Inflammatory macrophage (primary cell): ENCODE data around the gene CDH11.

ENCODE experiments used
- DNase-seq, 2 donors: peaks; one replicate each; pipeline ENCODE4 v3.0.0-alpha.2; 2020 to 2022

Gene CDH11

DNA sequence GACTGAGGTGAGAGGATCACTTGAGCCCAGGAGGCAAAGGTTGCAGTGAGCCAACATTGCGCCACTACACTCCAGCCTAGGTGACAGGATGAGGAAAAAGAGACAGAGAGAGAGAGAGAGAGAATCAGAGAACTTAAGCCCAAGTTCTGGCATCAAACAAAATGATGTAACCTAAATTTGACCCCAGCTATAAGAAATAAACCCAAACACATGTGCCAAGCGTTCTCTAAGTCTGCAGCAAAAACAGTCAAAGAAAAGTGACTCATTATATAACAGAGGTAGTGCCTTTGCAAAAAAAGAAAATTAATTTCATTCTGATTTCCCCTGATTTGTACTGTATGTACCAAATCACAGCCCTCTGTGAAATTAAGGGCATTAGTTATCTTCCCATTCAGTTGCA is 89.5 kb downstream of the CDH11 start:
- DNase-seq = no peak

DNA sequence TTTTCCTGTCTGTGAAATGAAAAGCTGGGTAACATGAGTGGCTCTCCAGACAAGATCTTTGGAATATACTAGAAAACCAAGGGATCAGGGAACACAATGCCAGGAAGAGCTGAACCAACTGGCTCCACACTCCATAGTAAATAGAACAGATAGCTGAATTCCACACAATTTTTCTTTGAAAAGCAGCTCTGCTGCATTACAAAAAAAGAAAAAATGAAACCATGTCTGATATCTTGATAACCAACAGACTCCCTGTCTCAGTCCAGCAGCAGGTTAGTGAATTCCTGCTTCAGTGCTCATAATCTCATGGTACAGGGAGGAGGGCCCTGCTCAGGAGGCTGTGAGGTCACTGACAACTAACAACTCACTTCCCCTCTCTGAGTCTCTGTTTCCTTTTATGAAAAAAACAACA is 97.1 kb downstream of the CDH11 start:
- no peak for DNase-seq

DNA sequence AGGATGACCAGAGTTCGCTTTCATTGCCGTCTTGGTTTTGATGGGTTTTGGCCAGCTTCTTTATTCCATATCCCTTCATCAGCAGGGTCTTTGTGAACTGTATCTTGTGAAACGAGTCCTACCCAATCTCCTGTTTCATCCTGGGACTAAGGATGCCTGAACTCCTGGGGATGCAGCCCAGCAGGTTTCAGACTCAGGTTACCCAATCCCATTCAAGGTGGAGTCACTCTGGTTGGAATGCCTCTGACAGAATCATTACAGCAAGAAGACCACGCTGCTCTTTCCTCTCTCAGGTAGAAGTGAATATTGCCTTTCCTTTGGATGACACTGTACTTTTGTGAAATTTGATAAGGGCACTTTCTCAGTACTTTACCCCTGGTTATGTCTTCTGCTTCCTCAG is 98.1 kb downstream of the CDH11 start:
- no peak for DNase-seq

DNA sequence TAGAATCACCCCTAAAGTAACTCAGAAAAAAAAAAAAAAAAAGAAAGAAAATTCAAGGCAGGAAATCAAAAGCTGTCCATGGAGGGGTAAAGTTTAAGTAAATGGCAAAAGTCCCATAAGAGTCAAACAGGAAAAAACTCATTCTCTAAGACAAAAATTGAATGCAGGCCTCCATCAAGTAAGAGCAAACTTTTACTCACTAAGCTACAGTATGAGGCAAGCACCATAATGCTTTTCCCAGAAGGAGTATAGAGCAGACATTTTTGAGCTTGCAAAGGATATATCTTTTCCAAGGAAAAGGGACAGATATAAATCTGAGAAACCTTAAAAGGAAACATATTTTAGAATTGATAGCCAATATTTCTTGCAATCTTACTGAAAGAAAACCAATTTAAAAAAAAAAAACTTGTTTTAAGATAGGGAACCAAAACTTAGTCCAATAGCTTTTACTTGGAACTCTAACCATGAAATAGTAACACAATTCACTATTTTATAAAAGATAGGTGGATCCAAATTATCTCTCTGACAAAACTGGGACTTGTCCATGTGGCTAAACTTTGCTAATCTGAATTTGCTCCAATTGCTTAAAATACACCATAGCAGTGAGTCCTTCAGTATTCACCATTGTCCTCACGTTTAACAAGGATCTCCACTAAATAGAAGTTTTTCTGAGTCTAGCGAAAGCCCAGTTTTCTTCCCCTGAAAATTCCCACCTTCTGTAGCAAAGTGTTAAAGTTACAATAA is 99.8 kb downstream of the CDH11 start:
- DNase-seq = no peak

DNA sequence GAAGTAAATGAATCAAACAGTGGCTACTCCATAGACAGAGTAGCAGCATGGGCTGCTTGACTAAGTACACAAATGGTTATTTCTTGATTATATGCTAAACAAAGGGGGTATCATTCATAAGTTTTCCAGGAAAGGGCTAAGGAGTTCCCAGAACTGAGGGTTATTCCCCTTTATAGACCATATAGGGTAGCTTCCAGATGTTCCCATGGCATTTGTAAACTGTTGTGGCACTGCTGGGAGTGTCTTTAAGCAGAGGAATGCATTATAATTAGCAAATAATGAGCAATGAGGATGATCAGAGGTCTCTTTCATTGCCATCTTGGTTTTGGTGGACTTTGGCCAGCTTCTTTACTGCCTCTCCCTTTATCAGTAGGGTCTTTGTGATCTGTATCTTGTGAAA is 105.1 kb downstream of the CDH11 start:
- no peak for DNase-seq

DNA sequence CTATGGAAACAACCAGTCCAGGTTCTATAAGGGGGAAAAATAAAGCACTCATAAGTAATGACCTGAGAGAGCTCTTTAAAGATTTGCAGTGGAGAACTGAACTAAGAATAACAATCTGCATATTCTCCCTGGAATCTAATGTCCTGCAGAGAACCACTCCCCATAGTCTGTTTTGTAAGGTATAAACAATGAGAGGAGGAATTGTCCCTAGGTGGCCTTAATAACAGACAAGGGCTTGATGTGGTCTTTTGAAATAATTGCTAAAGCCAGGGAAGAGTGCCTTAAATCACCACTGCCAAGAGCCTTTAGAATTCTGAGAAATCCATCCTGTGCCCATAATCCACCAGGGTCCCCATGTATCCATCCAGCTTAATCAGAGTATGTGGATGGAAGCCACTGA is 106.3 kb downstream of the CDH11 start:
- DNase-seq = no peak

DNA sequence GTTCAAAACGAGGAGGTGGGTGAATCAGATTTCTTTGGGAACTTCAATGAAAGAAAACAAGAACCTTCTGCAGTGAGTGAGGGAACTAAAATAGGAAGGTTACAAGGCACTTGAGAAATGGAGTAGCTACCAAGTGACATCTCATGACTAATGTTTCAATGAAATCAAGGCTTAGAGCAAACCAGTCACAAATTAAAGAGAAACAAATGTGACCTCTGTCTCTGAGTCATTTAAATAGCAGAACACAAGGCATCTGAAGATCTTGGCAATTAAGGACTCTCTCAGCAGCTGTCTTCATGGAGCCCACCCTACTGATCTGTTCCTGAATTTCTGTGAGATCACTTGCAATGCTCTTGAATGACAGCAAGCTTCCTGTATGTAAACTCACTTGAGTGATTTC is 109.5 kb downstream of the CDH11 start:
- DNase-seq = no peak

DNA sequence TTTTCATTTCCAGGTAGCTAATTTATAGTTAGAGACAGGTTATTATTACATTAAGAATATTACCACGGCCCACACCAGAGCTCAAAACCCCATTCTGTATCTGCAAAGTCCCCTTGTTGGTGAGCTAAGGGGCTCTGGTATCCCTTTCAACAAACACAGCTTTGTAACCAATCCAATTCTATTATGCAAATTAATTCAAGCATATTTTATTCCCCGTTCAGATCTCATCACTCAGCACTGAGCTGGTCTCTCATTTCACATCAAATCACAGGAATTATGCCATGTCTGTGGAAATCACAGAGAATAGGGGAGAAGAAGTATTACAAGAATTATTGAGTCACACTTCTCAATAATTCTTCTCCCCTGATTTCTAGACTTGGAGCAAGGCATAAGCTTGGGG is 111.7 kb downstream of the CDH11 start:
- no peak for DNase-seq

DNA sequence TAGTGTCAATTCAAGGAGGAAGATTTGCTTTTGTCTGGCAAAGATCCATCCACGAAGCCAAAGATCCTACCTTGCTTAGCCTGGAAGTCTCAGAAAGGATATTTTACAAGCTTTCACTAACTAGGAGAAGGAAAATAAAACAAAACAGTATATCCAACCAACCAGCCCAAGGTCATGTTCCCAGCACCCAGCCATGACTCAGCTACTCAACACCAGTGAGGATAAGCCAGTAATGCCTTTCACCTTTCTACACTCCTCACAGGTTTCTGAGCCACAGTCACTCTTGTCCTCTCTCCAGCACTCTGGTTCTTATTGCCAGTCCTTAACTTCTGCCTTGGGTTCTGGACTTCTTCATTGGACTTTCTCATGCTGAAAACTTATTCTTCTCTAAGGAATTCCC is 116.2 kb downstream of the CDH11 start:
- DNase-seq = no peak

DNA sequence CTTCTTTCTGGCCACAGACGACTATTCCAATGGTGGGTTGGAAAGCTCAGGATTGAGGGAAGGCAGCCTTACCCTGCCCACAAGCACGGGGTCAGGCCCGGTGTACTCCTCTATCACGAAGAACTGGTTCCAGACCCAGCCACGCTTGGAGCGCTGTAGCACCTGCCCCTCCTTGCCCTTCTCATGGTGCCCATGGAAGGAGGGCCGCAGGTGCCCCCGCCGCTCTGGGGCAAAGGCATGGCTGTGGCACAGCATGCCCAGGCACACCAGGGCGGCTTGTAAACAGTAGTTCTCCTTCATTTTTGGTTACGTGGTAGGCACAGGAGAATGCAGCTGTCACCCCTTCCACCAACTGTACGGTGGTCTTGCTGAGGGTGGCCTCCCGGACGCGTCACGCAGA is 117.3 kb downstream of the CDH11 start:
- DNase-seq = no peak

DNA sequence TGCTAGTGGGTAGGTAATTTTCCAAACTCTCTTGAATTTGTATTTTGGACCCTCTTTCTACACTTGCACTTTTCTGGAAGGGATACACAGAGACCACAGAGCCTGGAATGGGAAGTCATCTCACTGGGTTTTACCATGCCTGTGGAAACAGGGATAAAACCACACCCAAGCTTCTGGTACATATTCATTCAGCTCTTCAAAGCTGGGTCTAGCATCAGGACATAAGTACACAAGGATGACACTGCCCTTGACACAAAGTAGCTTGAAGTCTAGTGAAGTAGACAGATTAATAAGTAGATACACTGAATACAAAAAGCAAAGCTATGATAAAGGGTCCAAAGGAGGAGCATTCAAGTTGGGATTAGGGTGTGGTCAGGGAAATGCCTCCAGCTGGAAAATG is 118.2 kb downstream of the CDH11 start:
- DNase-seq = no peak

DNA sequence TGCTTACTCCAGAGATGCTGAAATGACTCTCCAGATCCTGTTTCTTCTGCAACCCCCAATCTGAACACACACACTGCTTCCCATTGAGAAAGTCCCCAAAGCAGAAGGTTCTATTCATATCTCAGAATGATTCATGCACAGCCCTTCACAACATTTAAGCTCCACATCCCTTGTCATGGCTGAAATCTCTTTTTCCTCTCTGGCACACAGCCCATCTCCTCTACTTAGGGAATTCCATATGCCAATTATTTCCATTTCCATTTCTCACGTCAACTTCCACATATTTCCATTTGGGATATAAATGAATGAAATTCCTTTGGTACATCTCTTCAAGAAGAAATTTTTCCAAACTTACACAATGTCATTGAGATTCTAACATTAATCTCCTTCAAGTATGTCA is 119.6 kb downstream of the CDH11 start:
- no peak for DNase-seq

DNA sequence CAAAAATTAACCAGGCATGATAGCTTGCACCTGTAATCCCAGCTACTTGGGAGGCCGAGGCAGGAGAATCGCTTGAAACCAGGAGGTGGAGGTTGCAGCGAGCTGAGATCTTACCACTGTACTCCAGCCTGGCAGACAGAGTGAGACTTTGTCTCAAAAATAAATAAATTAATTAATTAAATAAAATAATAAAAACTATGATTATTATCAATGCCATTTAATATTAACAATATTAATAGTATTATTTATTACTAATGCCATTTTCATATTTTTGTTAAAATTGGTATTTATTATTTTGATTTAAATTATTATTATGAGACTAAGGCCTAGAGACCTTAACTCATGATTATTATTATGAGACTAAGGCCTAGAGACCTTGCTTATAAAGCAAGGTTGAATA is 121.2 kb downstream of the CDH11 start:
- DNase-seq = no peak

DNA sequence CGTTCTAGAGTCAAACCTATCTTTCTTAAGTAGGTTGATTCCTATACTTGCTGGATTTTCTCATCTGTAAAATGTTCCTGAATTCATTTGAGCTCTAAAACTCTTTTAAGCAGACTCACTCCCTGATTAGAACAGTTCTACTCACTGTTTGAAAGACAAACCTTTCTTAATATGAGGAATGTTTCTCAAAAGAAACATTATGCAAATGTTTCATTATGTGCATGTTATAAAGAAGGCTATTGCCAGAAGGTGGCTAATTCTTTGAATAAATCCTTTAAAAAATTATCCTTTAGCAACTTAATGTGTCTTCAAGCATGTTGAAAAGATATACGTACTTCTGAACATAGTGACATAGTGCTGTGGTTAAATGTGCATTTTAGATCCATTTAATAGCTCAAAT is 124.1 kb downstream of the CDH11 start:
- no peak for DNase-seq

DNA sequence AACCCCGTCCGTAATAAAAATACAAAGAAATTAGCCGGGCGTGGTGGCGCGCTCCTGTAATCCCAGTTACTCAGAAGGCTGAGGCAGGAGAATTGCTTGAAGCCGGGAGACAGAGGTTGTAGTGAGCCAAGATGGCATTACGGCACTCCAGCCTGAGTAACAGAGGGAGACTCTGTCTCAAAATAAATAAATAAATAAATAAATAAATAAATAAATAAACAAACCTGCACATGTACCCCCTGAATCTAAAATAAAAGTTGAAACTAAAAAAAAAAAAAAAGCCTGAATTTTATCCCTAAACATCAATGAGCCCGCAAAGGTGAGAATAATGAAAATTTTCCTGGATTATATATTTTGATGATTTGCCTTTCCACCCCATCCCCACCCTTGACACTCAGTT is 124.7 kb downstream of the CDH11 start:
- DNase-seq = no peak

DNA sequence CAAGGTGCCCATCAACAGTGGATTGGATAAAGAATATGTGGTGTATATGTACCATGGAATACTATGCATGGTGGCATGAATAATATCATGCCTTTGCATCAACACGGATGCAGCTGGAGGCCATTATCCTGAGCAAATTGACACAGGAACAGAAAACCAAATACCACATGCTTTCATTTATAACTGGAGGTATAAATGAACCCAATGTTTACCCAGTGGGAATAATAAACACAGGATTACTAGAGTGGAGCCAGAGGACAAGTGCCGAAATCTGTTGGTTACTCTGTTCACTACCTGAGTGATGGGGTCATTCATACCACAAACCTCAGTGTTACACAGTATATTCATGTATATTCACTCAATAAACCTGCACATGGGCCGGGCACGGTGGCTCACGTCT is 125.2 kb downstream of the CDH11 start:
- no peak for DNase-seq

DNA sequence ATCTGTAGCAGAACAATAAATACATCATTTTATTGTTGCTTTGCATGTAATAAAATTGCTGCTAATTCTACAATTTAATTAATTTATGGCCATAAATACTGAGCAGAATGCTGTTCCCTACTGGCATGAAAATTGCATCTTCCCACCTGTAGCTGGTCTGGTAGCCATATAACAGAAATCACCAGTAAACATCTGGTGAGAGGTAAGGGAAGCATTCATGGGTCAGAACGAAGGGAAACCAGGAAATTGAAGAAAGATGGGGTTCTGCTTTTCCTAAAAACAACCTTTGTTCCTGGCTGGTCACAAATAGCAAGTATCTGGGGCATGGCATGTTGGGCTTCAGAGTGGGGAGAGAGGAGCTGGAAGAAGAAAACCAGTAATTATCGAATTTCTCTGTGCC is 128.4 kb downstream of the CDH11 start:
- no peak for DNase-seq

DNA sequence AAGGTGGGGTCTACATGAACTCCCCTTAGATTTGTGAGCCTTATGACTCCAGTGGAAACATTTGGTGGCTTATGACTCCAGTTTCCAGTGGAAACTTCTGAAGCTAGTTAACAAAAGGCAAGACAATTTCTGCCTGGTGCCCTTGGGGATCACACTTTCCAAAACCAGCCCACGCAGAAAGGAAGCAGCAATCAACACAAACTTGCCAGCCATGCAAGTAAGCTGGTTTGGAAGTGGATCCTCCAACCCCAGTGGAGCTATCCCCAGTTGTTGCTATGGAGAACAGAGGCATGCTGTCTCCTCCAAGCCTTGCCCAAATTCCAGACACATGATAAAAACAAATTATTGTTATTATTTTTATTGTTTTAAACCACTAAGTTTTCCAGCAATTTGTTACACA is 130.9 kb downstream of the CDH11 start:
- no peak for DNase-seq

DNA sequence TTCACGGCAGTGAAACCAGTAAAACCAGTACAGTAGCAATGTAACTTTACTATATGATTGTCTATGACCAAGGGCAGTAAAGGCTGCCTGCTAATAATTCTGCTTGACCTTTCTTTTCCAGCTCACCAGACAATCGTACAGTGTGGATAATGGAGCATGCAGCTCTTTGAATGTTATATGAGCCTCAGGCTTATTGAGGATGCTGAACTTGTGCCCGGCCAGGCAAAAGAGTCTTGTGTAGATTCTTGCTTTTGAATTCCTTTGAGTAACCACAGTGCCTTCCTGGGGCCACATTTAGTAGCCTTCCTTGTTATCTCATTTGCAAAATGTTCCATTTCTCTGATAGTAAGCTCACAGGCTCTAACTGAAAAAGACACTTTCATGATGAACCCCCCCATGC is 131.8 kb downstream of the CDH11 start:
- DNase-seq = no peak

DNA sequence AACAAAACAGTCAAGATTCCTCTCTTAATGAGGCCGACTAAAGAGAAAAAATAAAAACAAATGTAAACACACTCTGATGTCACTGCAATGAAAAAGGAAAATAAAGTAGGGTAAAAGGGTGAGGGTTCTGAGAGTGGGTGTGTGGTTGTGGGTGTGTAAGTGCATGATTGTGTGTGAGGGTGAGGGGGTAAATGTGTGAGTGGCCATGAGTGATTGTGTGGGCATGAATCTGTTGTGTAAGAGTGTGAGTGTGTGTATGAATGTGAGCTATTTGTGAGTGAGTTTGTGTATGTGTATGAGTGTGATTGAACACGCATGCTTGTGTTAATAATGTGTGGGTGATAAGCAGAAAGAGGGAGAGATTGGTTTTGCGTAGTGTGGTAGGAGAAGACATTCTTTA is 132.8 kb downstream of the CDH11 start:
- DNase-seq = no peak

DNA sequence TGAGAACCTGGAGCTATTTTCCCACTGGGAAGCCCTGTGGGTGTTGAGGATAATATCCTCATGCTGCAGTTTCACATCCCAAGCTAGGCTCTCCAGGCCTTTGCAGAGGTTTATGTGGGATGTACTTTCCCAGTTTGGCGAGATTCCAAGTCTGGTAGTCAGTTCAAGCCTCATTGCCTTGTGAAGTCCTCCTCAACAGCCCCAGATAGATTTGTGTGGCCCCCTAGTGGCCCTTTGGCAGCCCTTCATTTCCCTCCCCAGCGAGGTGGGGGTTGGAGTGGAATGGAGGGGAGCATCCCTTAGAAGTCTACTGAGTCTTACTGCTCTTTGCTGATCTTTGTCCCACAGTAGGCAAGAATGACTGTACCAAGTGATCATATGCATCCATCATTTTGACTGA is 137.9 kb downstream of the CDH11 start:
- no peak for DNase-seq

DNA sequence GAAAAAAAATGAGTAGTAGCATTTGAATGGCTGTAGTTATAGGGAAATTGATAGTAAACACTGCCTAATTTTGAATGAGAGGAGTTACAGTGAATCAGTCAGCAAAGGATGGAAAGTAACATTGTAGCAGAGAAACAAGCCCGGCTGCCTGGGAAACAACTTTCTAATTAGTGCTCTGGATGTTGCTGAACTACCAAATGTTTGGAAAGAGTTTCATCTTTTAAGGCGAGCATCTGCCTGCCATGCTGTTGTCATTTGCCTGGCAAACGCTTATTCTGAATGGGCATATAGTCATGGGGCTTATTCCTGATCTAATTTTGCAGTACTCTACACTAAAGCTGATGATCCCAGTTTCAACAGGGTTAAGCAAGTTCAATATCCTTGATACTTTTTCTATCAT is 138.6 kb downstream of the CDH11 start:
- no peak for DNase-seq

DNA sequence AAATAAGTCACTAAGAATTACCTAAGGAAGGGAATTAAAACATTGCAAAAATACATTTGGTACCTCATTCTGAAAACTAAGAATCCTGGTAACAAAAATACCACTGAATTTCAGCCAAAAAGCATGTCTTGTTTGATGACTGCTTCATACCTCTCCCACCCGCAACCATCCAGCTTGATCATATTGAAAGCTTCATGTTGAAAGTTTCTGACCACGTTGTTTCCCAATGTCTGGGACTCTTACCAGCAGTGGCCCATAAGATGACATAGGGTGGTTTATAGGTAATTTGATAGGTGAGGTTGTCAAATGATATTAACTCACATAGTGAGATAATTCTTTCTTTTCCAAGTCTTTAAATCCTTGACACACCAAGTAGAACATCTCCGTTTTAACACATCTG is 139.3 kb downstream of the CDH11 start:
- DNase-seq = no peak

DNA sequence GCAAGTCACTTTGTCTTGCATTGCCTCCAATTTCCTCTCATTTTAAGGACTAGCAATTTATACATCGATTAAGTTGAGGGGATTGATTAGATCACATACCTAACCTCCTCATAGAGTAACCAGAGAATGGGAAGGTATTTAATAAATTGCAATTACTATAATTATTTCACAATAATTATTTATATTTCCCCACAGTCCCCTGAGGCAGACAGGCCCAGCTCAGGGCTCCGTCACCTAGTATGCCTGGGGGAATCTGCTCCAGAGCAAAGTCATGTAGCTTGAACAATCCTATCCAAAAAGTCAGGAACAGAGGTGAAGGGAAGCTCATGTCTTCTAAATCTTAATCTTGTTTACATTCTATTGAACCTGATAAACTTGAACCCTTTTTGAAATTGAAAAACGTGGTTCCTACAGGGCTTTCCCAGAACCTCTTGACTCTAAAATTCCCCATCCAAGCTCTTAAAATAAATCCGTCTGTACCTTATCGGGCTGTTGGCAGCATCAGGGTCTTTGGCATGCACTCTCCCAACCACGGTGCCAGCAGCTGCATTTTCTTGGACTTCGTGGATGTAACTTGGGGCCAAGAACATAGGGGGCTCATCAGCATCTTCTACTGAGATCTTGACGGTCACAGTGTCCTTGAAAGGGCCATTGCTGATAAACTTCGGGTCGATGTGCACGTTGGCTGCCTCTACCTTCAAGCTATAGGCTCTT is 140.1 kb downstream of the CDH11 start:
- no peak for DNase-seq
